ENCODE data around the gene C11orf68.

C11orf68 gene

GRCh38 chr11:65871811-65872548 is 46.9 kb downstream of the C11orf68 start:
- DNase-seq (ENCODE audit: low spot score): peak; percentile 58

DNA sequence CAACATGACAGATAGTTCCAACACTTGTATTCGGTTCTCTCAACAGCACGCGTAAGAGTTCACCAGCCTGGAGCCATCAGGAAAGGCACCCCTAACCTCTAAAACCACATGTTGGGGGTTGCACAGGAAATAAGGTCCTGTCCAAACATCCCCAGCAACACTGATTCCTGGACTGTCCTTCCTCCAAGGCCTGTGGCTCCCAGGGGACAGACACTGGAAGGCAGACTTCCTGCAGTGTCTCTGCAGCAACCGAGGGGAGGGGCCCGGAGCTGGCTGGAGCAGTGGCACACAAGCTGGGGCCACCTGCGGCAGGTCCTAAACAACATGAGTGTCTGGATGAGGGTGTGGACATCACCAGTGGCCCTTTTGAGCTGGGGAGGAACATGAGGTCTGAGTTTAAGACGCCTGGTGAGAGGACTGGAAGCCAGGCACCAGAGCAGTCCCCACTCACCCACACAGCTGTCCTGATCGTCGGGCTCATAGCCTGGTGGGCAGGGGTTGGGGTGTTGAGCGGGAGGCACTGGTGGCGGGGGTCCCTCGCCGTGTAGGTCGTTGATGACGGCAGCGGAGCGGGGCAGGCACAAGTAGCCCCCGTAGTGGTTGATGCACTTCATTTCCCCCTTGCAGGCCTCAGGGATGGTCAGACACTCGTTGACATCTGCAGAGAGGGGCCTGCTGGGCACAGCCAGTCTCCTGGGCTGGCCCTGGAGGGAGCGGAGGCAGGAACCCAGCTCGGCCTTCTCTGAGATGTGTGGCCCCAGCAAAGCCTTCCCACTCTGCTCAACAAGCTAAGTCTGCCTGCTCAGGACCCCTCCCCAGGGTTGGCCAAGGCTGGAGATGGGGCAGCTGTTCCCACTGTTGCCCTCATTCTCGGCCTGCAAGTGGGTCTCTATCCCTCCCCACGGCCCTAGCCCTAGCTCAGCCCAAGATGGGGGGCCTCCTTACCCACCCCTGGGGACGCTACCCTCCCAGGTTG is 47.9 kb downstream of the C11orf68 start:
- DNase-seq (ENCODE audit: low spot score): no peak

GRCh38 chr11:65870307-65870658 is 48.6 kb downstream of the C11orf68 start:
- no peak for DNase-seq (ENCODE audit: low spot score)

DNA sequence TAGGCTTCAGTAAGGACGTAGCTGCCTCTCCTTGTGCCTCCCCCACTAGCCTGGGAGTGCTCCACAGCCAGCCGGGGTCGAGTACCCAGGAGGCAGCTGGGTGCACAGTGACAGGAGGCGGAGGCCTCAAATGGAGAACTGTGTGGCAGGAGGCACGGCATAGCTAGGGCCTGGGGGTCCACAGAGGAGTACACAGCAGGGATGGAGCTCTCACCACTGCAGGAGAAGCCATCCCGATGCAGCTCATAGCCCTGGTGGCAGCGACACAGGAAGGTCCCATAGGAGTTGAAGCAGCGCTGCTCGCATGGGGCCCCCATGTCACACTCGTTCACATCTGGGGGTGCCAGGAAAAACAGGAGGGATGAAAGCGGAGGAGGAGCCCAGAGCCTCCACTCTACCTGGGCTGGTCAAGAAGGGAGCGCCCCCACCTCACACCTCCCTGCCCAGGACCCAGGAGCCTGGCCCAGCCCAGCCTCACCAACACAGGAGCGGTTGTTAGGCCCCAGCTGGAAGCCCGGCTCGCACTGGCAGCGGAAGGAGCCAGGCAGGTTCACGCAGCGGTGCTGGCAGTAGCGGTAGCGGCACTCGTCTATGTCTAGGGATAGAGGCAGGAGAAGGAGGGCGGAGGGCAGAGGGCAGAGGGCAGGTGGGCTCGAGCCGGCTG is 49.1 kb downstream of the C11orf68 start:
- DNase-seq (ENCODE audit: low spot score): no peak

DNA sequence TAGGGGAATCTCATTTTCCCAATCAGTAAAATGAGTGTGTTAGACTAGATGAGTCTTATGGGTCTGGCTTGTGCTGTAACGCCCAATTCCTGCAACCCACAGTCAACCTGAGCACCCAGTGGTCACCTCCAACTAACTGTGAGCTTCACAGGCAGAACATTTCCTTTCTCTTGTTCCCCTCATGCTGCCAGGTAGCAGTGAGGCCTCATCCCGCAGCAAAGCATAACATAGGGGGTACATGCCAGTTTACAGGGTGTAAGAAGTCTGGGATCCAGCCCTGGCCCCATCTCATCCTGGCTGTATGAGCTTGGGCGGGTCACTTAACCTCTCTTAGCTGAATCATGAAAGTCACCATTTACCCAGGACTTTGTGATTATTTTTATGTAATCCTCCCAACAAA is 50.0 kb downstream of the C11orf68 start:
- no peak for DNase-seq (ENCODE audit: low spot score)

DNA sequence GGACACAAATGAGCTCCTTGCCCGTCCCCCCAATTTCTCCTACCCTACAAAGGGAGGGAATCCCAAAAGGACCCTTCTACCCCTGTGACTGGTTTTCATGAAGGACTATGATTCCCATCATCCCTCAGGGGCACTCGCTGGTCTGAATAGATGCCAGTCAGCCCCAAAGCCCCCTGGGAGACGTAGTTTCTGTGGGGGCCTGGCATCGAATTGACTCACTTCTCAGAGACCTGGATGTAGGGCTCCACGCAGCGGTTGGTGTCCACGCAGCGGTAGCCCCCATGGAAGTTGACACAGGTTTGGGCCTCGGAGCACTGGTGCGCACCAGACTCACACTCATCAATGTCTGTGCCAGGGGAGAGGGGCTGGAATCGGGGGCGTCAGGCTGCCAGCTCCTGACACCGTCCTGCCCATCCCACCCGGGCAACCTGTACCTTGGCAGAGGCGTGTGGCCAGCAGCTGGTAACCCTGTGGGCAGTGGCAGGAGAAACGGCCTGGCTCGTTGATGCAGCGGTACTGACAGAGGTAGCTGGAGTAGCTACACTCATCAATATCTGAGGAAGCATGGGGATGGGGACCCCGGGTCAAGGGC is 50.7 kb downstream of the C11orf68 start:
- DNase-seq (ENCODE audit: low spot score): no peak

DNA sequence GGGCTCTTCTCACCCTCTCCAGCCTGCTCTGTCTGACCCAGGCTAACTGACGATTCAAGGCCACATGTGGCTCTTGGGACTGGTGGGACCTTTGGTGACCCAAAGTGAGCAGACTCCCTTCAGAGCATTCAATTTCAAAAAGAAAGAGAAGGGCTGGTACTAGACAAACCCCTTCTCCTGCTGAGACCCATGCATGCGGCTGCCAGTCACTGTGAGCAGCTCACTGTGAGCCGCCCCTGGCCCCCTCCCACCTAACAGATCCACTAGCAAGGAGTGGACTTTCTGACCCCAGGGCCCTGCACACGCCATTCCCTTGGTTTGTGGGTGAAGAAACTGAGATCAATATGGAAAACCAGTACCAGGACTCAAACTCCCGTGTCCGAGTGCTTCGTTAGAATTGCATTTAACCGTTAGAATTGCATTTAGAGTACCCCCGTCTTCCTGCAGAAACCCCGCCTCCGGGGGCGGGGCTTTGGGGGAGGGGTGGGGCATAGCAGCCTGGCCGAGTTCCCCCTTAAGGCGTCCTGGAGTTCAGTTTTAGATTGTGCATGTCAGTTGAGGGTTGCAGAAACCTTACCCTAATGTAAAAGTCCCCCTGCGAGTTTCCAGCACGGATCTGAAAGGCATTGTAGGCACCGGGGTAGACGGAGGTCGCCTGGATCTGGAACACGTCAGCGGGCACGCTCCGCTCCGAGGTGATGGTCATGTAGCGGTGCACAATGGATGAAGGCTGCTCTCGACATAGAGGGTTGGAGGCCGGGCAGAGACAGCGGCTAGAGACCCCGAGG is 51.4 kb downstream of the C11orf68 start:
- DNase-seq (ENCODE audit: low spot score): no peak
